ENCODE measurements around the gene UNC13B.

DNA sequence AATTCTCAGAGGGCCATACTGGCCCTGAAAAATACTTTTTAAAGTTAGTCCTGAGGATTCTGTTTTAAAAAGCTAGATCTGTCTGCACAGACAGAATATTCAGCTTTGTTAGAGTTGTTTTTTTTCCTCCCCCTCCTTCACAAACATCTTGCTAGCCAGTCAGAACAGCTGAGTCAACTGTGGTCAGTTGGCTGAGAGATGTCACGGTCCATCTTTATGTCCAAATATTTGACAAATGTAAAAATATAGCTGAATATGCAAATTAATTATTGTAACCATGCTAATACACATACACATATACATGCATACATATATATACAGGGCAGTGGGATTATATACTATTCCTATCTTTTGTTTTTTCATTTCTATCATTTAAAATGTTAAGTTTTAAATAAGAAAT lies 33.9 kb downstream of the UNC13B start:
- TF ChIP-seq, protein P1, sequence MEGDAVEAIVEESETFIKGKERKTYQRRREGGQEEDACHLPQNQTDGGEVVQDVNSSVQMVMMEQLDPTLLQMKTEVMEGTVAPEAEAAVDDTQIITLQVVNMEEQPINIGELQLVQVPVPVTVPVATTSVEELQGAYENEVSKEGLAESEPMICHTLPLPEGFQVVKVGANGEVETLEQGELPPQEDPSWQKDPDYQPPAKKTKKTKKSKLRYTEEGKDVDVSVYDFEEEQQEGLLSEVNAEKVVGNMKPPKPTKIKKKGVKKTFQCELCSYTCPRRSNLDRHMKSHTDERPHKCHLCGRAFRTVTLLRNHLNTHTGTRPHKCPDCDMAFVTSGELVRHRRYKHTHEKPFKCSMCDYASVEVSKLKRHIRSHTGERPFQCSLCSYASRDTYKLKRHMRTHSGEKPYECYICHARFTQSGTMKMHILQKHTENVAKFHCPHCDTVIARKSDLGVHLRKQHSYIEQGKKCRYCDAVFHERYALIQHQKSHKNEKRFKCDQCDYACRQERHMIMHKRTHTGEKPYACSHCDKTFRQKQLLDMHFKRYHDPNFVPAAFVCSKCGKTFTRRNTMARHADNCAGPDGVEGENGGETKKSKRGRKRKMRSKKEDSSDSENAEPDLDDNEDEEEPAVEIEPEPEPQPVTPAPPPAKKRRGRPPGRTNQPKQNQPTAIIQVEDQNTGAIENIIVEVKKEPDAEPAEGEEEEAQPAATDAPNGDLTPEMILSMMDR (IDR thresholded peaks at IDR 0.05; ENCODE audit: poor library complexity) = no peak
- no peak for TF ChIP-seq EZH2 (IDR thresholded peaks at IDR 0.05; ENCODE audit: borderline replicate concordance)
